ENCODE results near the gene CD4.

DNA sequence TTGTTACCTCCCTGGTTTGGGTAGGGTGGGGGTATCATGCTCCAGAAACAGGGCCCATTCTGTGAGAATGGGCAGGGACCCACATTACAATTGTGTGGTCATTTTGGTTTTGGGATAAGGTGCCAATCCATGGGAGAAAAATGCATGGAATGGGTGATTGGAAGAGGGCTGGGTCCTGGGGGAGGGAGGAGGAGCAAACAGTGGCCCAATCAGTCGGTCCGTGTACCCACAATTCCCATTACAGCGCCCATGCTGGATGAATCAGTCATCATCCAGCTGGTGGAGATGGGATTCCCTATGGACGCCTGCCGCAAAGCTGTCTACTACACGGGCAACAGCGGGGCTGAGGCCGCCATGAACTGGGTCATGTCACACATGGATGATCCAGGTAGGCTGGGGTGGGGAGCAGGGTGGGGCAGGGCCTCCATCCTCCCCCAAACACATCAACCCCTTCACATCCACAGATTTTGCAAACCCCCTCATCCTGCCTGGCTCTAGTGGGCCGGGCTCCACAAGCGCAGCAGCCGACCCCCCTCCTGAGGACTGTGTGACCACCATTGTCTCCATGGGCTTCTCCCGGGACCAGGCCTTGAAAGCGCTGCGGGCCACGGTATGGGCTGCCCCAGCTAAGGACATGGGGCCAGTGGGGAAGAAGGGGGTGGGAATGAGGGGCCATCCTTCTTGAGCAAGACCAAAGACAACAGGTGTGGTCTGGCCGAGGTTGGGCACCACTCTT is 74.4 kb downstream of the CD4 start:
- TF ChIP-seq GATA2 (CRISPR knock-in tag; IDR thresholded peaks at IDR 0.05) = no peak
- no peak for TF ChIP-seq REST (IDR thresholded peaks at IDR 0.05; ENCODE audit: low read depth, low read length)
- no peak for TF ChIP-seq POLR2AphosphoS5 (IDR thresholded peaks at IDR 0.05; ENCODE audit: low read depth, low read length)
- TF ChIP-seq PBX3 (IDR thresholded peaks at IDR 0.05) = no peak
- TF ChIP-seq, protein P1, sequence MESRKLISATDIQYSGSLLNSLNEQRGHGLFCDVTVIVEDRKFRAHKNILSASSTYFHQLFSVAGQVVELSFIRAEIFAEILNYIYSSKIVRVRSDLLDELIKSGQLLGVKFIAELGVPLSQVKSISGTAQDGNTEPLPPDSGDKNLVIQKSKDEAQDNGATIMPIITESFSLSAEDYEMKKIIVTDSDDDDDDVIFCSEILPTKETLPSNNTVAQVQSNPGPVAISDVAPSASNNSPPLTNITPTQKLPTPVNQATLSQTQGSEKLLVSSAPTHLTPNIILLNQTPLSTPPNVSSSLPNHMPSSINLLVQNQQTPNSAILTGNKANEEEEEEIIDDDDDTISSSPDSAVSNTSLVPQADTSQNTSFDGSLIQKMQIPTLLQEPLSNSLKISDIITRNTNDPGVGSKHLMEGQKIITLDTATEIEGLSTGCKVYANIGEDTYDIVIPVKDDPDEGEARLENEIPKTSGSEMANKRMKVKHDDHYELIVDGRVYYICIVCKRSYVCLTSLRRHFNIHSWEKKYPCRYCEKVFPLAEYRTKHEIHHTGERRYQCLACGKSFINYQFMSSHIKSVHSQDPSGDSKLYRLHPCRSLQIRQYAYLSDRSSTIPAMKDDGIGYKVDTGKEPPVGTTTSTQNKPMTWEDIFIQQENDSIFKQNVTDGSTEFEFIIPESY (IDR thresholded peaks at IDR 0.05; ENCODE audit: borderline replicate concordance, low read depth) = no peak
- TF ChIP-seq MXI1 (IDR thresholded peaks at IDR 0.05; ENCODE audit: low read depth, low read length) = no peak
- no peak for TF ChIP-seq EZH2phosphoT487 (IDR thresholded peaks at IDR 0.05; ENCODE audit: borderline replicate concordance, low read depth)
- no peak for TF ChIP-seq NRF1 (IDR thresholded peaks at IDR 0.05; ENCODE audit: low read depth, low read length)
- TF ChIP-seq, protein P2, sequence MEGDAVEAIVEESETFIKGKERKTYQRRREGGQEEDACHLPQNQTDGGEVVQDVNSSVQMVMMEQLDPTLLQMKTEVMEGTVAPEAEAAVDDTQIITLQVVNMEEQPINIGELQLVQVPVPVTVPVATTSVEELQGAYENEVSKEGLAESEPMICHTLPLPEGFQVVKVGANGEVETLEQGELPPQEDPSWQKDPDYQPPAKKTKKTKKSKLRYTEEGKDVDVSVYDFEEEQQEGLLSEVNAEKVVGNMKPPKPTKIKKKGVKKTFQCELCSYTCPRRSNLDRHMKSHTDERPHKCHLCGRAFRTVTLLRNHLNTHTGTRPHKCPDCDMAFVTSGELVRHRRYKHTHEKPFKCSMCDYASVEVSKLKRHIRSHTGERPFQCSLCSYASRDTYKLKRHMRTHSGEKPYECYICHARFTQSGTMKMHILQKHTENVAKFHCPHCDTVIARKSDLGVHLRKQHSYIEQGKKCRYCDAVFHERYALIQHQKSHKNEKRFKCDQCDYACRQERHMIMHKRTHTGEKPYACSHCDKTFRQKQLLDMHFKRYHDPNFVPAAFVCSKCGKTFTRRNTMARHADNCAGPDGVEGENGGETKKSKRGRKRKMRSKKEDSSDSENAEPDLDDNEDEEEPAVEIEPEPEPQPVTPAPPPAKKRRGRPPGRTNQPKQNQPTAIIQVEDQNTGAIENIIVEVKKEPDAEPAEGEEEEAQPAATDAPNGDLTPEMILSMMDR (IDR thresholded peaks at IDR 0.05) = no peak
- TF ChIP-seq, protein P3, sequence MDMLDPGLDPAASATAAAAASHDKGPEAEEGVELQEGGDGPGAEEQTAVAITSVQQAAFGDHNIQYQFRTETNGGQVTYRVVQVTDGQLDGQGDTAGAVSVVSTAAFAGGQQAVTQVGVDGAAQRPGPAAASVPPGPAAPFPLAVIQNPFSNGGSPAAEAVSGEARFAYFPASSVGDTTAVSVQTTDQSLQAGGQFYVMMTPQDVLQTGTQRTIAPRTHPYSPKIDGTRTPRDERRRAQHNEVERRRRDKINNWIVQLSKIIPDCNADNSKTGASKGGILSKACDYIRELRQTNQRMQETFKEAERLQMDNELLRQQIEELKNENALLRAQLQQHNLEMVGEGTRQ (IDR thresholded peaks at IDR 0.05; ENCODE audit: borderline replicate concordance, low read depth, low read length) = no peak
- no peak for TF ChIP-seq TAF1 (IDR thresholded peaks at IDR 0.05; ENCODE audit: borderline replicate concordance, low read depth, low read length)
- no peak for TF ChIP-seq EP300 (IDR thresholded peaks at IDR 0.05; ENCODE audit: borderline replicate concordance in 1 of 2, low read depth in 1 of 2, low read length in 1 of 2)
- TF ChIP-seq MAX (IDR thresholded peaks at IDR 0.05; ENCODE audit: low read depth) = no peak
- no peak for TF ChIP-seq TEAD4 (IDR thresholded peaks at IDR 0.05; ENCODE audit: borderline replicate concordance, insufficient read depth)
